NB4 (cell line): ENCODE data around the gene CENPO.

Experiments
- POLR2A ChIP-seq: IDR thresholded peaks from 2 replicates; pipeline ENCODE4 v1.6.1; 2011; ENCODE audit warnings: mild to moderate bottlenecking; ENCODE audit not compliant: insufficient read length; ENCODE audit errors: extremely low read depth
- TF ChIP-seq, protein P1 (sequence below): IDR thresholded peaks from one replicate; pipeline ENCODE4 v1.5.1; 2012; ENCODE audit warnings: low read depth, low read length

DNA sequence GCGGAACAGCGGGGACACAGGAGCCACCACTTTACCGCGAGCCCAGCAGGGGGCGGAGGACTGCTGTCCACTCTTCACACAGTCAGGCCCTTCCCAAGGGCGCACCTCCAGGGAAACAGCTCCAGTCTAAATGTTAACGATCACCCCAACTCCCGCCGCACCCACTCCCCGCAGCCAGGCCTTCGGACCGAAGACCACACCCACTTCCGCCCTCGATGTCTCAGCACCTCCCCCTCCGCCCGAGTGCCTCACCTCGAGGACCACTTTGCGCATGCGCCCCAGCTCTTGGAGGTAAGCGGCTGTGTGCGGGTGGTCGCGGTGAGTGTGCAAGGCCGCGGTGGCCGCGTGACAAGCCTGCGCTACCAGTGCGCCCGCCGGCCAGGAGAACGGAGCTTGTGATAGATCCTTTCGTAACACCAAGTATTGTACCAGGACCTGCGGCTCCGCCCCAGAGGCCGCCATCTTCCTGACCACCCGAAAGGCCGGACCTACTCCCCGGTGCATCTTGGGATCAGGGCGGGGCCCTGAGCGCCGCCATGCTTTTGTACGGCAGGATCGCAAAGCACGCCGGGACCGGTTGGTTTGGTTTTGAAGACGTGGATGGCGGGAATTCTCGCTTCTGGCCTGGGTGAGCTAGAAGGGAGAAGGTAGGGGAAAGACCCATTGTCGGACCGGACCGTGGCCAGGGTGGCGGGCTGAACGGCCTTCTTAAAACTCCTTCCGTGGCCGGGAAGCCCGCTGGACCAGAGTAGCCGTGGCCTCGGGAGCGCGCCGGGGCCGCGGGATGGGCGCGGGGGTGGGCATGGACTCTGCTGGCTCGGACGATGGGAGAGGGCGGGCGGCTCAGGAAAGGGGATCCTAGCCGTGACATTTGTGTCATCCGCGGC is at the start of gene CENPO, which contains the start of gene PTRHD1:
- TF ChIP-seq, protein P1, sequence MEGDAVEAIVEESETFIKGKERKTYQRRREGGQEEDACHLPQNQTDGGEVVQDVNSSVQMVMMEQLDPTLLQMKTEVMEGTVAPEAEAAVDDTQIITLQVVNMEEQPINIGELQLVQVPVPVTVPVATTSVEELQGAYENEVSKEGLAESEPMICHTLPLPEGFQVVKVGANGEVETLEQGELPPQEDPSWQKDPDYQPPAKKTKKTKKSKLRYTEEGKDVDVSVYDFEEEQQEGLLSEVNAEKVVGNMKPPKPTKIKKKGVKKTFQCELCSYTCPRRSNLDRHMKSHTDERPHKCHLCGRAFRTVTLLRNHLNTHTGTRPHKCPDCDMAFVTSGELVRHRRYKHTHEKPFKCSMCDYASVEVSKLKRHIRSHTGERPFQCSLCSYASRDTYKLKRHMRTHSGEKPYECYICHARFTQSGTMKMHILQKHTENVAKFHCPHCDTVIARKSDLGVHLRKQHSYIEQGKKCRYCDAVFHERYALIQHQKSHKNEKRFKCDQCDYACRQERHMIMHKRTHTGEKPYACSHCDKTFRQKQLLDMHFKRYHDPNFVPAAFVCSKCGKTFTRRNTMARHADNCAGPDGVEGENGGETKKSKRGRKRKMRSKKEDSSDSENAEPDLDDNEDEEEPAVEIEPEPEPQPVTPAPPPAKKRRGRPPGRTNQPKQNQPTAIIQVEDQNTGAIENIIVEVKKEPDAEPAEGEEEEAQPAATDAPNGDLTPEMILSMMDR, result peak; percentile 44
- peak; percentile 89 for TF ChIP-seq POLR2A
